Stimulated activated CD4-positive, alpha-beta T cell treated with anti-CD3 and anti-CD28 coated beads, Interleukin-12 subunit alpha, Interleukin-12 subunit beta, amount 100 ng/mL, for 24 hours (primary cell): Measurements from ENCODE around the gene FAM170B.

Experiments used
- DNase-seq, 2 experiments: peaks; one replicate each; pipeline ENCODE4 v3.0.0-alpha.2; 2020; ENCODE audit warnings: low read depth in 2 of 2

The FAM170B gene

DNA sequence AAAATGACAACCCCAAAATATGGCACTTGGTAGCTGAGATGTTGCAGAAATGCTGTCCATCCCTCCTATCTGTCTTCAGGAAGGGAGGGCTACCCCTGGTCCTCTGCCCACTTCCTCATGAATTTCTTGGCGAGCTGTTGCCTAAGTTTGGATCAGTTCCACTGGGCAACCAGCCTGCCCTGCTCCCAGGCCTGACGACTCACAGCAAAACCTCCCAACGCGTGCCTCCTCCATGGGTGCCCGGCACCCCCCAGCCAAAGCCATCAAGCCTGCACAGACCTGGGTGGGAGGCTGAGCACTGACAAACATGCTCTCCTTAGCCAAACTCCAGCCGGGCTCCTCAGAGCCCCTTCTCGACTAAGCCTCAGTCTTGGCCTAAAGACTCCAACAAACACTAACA, 27.4 kb downstream of the FAM170B start:
- no peak for DNase-seq

DNA sequence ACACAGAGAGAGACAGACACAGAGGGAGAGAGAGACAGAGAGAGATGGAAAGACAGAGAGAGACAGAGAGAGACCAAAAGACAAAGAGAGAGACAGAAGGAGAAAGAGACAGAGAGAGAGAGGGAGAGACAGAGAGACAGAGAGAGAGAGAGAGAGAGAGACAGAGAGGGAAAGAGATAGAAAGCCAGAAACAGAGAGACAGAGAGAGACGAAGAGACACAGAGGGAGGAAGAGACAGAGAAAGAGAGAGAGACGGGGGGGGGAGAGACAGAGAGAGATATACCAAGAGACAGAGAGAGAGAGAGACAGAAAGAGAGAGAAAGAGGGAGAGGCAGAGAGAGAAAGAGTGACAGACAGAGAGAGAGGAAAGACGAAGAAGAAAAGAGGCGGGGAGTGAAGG, 28.7 kb downstream of the FAM170B start:
- DNase-seq: no peak

DNA sequence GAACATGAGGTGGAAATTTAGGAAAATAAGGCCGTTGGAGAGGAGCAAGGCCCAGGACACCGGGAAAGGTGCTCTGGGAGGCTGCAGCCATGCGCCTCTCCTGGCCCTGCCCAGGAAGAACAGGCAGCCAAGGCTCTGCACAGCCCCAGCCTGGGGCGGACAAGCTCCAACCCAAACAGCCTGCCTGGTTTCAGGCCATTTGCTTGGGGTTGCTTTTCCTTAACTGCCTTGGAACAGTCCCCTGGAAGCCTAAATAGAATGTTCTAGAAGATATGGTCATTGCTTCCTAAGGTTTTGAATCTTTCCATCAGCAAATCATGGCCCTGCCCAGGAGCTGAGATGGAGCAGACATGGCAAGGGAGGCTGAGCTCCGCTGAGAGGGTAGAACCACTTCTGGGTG, 29.5 kb downstream of the FAM170B start:
- DNase-seq: no peak

DNA sequence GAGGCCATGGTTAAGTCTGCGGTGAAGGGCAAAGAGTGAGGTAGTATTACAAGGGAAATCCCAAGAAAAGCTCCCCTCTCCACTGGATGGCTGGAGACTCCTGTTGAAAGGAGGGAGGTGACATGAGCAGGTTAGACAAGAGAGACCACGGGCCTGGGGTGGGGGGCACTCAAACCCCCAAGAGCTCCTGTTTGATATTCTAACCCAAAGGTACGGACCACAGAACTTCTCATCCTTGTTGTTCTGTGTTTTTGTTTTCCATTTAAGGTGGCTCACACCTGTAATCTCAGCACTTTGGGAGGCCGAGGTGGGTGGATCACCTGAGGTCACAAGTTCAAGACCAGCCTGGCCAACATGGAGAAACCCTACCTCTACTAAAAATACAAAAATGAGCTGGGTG, 30.1 kb downstream of the FAM170B start:
- no peak for DNase-seq

DNA sequence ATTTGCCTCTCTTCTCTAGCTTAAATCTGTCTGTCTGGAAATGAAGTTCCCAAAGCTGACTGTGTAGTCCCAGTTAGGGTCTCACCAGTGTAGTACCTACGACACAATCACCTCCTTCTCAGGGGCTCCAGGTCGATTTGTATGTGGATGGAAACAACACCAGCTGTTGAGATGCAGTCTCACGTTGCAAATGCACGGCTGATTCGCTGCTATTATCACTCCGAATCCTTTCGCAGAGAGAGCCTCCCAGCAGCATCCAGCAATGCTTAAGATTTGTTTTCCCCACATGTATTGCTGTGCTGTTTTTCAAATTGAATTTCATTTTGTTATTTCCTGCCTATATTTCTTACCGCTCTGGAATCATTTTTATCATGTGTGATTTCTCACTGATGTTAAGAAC, 34.8 kb downstream of the FAM170B start:
- DNase-seq: no peak

DNA sequence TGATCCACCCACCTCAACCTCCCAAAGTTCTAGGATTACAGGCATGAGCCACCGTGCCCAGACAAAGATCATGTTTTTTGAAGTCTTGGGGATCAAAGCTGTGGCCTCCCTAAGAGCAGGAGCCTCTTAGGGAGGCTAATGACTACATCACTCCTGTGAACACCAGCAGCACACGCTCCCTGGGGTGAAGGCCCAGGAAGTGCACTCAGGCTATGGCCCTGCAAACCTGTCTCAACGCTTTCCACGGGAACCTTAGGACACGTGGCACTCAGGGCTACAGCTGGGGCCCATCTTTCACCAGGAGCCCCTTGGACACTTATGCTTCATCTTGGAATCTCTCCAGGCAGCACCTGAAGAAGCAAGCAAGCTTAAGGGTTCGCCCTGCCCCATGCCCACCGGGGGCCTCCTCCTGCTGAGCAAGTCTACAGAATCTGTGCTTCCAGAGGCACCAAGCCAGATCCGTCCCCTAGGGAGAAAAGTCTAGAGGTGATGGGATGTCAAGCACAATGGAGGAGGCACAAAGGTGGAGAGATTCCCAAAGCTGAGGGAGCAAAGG, 36.9 kb downstream of the FAM170B start:
- no peak for DNase-seq

DNA sequence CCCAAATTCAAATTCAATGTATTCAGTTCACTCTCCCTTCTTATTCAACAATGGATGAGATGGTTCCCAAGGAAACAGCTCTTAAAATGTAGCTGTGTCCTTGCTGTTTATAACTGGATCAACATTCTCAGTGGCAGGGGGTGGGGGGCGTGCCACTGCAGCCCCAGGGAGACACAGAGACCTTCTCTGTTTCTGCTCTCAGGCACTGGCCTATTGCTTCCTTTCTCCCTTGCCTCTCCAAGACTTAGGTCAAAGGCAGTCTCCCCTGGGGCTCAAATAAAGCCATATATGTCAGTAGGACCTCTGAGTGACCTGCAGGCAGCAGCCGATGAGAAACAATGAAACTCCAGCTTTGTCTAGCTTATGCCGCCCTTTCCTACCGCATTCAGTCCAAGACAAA, 39.2 kb downstream of the FAM170B start:
- DNase-seq: no peak

DNA sequence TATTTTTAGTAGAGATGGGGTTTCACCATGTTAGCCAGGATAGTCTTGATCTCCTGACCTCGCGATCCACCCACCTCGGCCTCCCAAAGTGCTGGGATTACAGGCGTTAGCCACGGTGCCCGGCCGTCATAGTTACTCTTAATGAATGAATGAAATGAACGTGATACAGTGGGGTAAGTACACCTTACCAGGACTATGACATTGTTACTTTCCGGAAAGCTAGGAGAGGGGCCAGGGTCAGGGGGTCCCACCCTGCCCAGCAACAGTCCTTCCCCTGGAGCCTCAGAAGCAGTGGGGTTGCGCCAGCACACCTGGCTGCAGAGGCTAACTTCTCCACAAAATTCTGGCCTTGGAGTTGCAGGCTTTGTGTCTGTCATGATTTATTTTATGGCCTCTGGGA, 39.9 kb downstream of the FAM170B start:
- DNase-seq: no peak

DNA sequence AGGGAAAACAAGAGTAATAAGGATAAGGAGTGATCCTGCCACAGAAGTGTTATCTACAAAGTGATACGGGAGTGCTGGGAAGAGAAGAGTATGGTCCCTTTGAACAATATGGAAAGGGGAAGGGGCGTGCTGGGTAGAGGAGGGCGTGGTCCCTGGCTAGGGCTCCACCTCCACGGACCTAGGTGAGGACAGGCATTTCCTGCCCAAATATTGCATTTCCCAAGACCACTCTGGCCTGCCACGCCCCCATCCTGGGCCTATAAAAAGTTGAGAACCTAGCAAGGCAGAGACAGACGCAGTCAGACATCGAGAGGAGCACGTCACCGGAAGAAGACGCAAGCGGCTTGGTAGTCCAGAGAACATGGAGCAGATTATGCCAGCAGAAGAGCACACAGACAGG, 41.3 kb downstream of the FAM170B start:
- no peak for DNase-seq

DNA sequence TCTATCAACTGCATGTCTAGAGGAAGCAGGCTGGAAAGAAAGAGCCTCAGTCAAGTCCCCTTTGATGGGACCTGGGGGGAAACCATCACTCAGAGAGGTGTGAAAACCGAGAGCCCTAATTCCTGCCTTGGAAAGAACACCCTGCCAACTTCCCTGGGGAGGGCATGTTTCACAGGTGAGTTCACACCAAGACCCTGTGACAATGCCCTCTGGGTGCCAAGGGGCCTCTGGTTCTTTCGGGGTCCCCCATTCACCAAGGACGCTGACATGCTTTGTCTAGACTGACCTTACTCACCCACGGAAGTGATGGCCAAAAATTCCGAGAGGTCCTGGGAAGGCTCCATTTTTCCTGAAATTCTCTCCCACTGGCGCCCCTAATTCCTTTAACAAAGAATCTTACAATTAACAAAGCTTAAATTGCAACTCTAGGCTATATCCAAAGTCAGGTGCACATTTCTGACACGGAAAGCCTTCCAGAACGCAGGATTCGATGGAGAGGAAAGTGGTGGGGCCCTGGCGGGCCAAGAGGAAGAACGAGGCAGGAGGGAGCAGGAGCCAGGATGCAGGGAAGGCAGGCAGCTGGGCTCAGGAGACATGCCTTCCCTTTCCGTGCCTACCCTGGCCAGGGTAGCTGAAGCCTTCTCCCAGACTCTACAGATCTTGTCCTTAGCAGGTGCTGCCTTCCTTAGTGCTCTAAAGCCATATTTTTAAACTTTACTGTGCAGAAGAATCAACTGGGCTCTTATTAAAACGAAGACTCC, 42.2 kb downstream of the FAM170B start:
- no peak for DNase-seq

DNA sequence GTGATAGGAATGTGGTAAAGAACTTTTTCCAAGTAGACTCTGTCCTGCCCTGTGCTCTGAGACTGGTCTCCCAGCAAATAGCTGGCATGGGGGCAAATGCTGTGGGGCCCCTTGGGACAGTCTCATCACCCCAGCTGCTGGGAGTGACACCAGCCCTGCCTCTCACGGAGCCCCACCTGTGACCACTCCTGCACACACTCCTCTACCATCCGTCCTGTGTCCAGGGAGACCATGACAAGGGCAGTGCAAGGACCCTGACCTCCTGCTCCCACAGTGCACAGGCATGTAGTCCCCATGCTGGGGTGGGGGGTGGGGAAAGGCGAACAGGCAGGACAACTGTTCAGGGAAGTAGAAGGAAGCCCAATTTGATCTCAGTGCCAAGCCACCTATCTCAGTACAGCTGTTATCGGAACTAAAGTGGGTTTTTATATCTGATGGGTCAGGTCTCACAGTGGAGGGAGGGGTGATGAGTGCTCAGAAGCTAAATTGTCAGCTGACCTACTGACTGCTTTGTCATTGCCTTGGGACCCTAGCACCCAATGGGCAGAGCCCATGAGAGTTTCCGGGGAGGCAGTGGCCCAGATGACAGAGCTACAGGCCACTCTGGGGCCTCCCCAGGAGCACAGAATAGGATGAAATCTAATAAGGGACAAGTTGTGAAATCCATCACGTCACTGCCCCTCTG, 43.0 kb downstream of the FAM170B start:
- DNase-seq: no peak

DNA sequence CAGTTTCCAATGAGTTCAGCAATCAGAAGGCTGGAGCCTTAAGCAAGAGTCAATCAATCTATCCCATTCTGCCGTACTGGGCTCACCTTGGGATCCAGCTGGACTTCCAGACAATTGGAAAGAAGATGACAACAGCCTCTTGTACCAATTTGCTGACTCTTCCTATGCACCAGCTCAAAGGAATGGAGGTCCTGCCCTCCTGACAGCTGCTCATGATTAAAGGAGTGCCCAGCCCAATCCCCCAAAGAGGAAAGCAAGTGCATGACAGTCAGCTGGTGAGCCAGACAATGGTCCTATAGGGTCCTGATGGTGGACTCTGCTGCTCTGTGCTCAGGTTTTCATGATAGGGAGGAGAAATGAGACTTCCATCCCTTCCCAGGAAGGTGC, 43.6 kb downstream of the FAM170B start:
- no peak for DNase-seq

DNA sequence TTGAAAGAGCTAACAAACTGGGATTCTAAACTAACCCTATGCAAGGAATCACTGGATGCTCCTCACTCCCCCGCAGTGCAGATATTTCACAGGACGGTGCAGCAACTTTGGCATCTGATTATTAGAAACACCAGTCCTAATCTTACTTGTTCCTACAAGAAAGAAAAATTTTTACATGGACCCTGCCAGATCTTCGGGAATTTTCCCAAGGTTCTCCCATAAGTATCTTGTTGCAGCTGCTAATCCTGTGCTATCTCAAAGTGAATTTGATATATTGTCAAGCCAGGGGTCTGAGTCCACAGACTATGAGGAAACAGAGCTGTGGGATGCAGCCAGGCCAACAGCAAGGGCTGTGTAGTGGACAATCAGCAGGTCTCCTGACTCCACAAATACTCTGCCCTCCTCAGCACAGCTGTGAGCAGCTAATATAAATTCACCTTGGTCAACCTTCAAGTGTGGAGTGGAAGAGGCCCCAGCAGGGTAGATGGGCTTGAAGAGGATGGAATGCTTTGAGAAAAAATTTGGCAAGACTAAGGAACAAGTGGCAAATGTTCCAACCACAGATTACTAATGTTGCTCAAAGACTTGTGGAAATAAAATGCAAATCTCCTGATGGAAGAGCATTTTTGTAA, 44.1 kb downstream of the FAM170B start:
- DNase-seq: no peak

DNA sequence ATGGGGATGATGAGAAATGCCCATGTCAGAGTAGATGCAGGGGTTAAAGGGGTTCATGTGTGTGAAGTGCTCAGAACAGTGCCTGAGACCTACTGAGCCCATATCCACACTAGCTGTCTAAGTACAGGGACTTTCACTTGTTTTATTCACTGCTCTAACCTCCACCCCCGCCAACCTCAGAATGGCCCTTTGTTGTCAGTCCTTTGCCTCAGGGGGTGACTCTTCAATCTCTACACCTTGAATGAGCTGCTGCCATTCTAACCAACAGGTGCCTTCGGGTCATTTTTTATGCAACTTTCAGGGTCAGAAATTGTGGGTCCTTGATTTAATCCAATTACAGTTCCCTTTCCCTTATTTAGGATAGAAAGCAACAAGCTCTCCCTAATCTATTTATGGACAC, 44.7 kb downstream of the FAM170B start:
- no peak for DNase-seq

DNA sequence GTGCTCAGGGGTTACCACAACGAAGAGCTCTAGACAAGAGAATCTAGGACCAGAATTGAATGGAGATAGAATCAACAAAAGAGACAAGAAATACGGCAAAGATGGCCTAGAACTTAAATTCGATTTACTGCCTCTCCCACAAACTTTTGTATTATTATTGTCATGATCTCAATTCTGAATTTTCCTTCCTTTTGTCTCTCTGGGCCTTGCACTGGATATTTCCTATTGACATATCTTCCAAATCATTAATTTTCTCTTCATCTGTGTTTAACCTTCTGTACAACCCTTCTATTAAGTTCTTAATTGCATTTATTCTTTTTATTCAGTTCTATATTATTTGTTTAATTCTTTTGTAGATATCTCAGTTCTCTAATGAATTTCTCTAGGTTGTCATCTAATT, 46.9 kb downstream of the FAM170B start:
- no peak for DNase-seq

DNA sequence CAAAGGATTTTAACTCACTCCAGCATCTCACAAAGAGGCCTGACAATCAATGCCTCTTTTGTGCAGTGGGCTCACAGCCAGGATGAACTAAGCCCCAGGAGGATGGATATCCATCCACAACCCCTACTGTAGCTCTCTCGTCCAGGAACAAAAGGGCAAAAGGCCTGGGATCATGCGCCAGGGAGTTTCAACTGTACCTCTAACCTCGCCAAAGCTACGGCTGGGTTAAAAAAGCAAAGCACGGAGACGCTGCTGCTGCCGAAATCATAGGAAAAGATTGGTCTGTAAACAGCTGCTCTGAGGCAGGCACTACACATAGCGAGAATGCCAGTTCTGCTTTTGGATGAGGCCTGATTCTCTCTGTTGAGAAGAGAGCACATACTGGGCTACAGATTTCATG, 50.6 kb downstream of the FAM170B start:
- no peak for DNase-seq

DNA sequence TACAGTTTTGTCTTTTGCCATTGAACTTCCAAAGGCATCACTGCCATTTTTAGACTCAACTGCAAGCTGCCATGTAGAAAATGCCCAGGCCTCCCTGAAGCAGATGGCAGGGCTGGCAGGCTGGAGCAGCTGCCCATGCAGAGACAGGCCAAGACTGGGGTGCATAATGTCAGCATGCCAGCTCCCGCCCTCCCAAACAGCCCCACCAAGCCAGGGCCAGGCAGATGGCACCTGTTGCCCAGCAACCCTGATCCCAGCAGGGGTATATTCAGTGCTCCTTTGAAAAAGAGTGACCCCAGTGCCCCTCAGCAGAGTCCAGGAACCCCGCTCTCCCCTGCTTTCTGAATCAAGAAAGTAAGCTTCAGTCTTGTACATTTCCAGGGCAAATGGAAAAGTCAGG, 51.1 kb downstream of the FAM170B start:
- DNase-seq: no peak

DNA sequence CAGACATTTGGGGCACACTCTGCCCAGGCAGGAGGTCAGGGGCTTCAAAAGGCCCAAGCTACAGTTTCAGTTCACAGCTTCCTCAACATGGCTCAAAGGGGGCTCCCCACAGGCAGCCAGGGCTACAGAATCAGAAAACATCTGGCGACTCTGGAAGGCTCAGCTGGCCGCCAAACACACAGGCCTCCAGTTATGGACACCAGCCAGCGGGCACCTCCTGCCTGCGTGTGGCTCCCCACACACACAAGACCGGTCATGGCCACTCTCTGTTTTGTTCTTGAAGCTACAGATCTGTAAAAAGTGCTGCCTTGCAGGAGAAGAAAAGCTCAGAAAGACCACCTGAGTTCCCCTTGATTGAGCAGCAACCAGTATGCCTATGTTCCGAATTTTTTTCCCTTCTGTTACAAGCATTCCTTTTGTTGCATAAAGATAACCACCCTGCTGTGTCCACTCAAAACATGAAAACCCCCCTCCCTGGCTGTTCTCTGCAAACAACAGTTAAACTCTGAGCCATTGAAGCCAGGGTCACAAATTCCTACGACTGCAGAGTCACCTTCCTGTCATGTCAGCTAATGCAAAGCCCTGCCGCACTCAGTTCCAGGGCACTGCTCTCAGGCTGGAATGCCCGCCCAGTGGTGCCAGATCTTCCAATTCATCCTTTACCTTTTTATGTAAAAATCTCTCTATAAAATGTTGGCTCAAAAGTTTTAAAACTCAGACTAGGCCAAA, 52.1 kb downstream of the FAM170B start:
- no peak for DNase-seq
